Lung (tissue), 12 donors: Measurements from ENCODE around the gene PRR15L. TPM values are rescaled to one million over a fixed set of nuclear protein-coding genes. Genes with fewer than 3 reads are reported as not detected.

Experiments
- ATAC-seq: fragments of 200-7000 bp; cut with Tn5 transposase; one replicate; pipeline ENCODE4 v1.9.1; 2020; ENCODE audit warnings: moderate number of reproducible peaks; ENCODE audit not compliant: insufficient read depth, low FRiP score
- DNase-seq, 3 donors: peaks; one replicate each; pipeline ENCODE4 v3.0.0-alpha.2; 2013 to 2017
- H3K27ac ChIP-seq, 2 donors: one replicate each; pipeline ENCODE4 v1.5.1; 2013; ENCODE audit warnings: mild to moderate bottlenecking in 2 of 2, moderate library complexity in 2 of 2, control low read depth in 1 of 2, inconsistent platforms in 1 of 2, low read depth in 1 of 2, low read length in 1 of 2
- H3K27me3 ChIP-seq, 3 donors: one replicate each; pipeline ENCODE4 v1.5.1; 2013; ENCODE audit warnings: low read length in 2 of 3; ENCODE audit not compliant: control insufficient read depth in 3 of 3, insufficient read depth in 3 of 3
- H3K36me3 ChIP-seq, 4 donors: one replicate each; pipeline ENCODE4 v1.5.1; 2013; ENCODE audit warnings: low read length in 4 of 4, mild to moderate bottlenecking in 1 of 4, moderate library complexity in 1 of 4; ENCODE audit not compliant: control insufficient read depth in 4 of 4, insufficient read depth in 4 of 4
- H3K4me1 ChIP-seq, 5 donors: one replicate each; pipeline ENCODE4 v1.5.1; 2013; ENCODE audit warnings: low read length in 5 of 5, mild to moderate bottlenecking in 2 of 5, moderate library complexity in 1 of 5; ENCODE audit not compliant: control insufficient read depth in 5 of 5, insufficient read depth in 5 of 5
- H3K4me3 ChIP-seq: one replicate; pipeline ENCODE4 v1.5.1; 2013; ENCODE audit warnings: mild to moderate bottlenecking, control low read depth, moderate library complexity
- H3K9ac ChIP-seq, 2 donors: one replicate each; pipeline ENCODE4 v1.5.1; 2013; ENCODE audit warnings: low read length in 2 of 2, control low read depth in 1 of 2; ENCODE audit not compliant: insufficient read depth in 1 of 2
- H3K9me3 ChIP-seq, 4 donors: one replicate each; pipeline ENCODE4 v1.5.1; 2013; ENCODE audit warnings: low read length in 3 of 4, mild to moderate bottlenecking in 1 of 4, moderate library complexity in 1 of 4; ENCODE audit not compliant: control insufficient read depth in 4 of 4, insufficient read depth in 3 of 4
- WGBS, 2 donors: extraction: QIAGEN DNeasy Blood & Tissue Kit; methylation state at CpG; one replicate each; pipeline ENCODE4 v1.1.7; 2013; 5-methylcytosine and 5-hydroxymethylcytosine counted together
- polyA plus RNA-seq, 2 donors: library from polyadenylated mRNA; stranded (reverse); fragments of 200-250 nt; gene quantifications; one replicate each; pipeline ENCODE4 v1.2.1, GENCODE V29; 2013
- total RNA-seq, 2 donors: library from RNA; depleted of rRNA in 1 of 2; stranded (reverse); fragments of >200 nt in 1 of 2; gene quantifications; one replicate each; pipeline ENCODE4 v1.2.1, GENCODE V29; 2014 to 2021
- TF ChIP-seq, protein P1 (sequence below): IDR thresholded peaks from 2 replicates; pipeline ENCODE4 v1.5.1; 2012; ENCODE audit warnings: mild to moderate bottlenecking; ENCODE audit errors: control extremely low read depth, extremely low read depth
- donor health status: control.
- donor health status: control.
- donor health status: Bipolar disorder and iron deficiency.
- donor health status: healthy.
- donor health status: DM: yes; HTN: yes; CAD: no.

The PRR15L gene
- total and polyA plus RNA-seq, 4 donors: 59.5 to 98.5 (median 75.5) TPM

DNA sequence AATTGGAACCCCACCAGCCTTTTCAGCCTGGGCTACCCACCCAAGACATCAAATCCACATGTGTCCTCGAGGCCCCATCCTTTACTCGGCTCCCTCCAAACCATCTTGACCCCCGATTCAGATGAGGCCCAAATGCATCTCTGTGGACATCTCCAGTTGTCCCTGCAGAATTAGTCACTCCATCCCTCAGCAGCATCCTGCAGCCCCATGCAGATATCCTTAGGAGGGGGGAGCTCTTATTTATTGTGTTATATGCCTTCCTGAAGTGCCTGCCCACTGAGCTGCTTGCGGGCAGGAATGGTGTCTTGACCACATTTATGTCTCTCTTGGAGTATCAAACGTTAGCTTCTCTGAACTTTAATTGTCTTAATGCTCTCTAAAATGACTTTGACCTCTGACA, 28.8 kb upstream of the PRR15L start:
- H3K4me1 ChIP-seq: peaks cover 0 to 11% (median 5%) of the 10 kb centered on the region in 5 donors
- TF ChIP-seq, protein P1, sequence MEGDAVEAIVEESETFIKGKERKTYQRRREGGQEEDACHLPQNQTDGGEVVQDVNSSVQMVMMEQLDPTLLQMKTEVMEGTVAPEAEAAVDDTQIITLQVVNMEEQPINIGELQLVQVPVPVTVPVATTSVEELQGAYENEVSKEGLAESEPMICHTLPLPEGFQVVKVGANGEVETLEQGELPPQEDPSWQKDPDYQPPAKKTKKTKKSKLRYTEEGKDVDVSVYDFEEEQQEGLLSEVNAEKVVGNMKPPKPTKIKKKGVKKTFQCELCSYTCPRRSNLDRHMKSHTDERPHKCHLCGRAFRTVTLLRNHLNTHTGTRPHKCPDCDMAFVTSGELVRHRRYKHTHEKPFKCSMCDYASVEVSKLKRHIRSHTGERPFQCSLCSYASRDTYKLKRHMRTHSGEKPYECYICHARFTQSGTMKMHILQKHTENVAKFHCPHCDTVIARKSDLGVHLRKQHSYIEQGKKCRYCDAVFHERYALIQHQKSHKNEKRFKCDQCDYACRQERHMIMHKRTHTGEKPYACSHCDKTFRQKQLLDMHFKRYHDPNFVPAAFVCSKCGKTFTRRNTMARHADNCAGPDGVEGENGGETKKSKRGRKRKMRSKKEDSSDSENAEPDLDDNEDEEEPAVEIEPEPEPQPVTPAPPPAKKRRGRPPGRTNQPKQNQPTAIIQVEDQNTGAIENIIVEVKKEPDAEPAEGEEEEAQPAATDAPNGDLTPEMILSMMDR: no peak
- no peak overlapping the region for H3K27ac ChIP-seq
- peaks cover 0 to 14% (median 6%) of the 10 kb centered on the region in 4 donors for H3K36me3 ChIP-seq
- H3K27me3 ChIP-seq: no peaks in the 10 kb centered on the region
- WGBS, 2 donors: 86 to 89% methylated on average over 5 of the region's 5 CpGs
- no peak overlapping the region for H3K4me3 ChIP-seq
- H3K9ac ChIP-seq: no peak overlapping the region
- DNase-seq: no peak
- no peaks in the 10 kb centered on the region for H3K9me3 ChIP-seq
- no peak for ATAC-seq

GRCh38 chr17:47983492-47984223, 26.0 kb upstream of the PRR15L start:
- ATAC-seq: no peak
- WGBS, 2 donors: 68 to 73% methylated on average over 11 of the region's 11 CpGs
- DNase-seq: no peak
- H3K9me3 ChIP-seq: no peaks in the 10 kb centered on the region
- peaks cover 0 to 36% (median 26%) of the 10 kb centered on the region in 4 donors for H3K36me3 ChIP-seq
- H3K9ac ChIP-seq: no peak overlapping the region
- TF ChIP-seq, protein P1: no peak
- H3K4me3 ChIP-seq: no peak overlapping the region
- peak overlapping the region in 1 of 2 donors; percentile 38 for H3K27ac ChIP-seq
- H3K27me3 ChIP-seq: no peaks in the 10 kb centered on the region
- H3K4me1 ChIP-seq: peaks cover 0 to 11% (median 4%) of the 10 kb centered on the region in 5 donors

DNA sequence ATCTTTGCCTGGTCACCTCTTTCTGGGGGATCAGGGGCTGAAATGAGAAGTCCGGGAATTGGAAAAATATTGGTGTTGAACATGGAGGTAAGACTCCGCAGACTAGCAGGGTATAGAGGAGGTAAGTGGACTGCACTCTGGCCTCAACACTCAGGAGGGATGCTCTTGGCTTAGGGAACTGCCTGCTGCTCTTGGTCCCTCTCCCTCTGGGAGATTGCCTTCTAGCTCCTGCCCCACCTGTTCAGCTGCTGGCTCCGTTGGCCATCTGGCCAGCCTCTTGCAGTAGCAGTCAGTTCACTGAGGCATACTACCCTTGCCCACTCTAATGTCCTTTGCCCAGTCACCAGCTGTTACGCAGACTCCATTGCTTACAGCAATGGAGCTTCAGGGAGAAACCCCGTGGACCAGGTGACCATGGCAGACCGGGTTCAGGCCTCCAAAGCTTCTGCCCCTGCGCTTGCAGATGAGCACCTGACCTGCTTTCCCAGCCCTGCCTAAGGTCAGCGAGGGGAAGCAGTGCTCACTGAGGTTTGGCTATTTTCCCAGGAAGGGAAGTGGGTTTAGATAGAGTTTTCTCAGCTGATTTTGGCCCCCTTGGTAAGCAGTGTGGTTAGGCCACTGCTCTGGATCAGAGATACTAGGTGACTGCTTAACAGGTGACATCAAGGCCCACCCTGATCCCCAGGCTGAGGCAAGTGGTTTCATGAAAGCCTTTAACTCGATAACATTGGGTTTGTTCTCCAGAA, 25.1 kb upstream of the PRR15L start:
- WGBS, 2 donors: 62 to 79% methylated on average over 9 of the region's 9 CpGs
- H3K9me3 ChIP-seq: no peaks in the 10 kb centered on the region
- H3K4me1 ChIP-seq: peaks cover 0 to 9% (median 3%) of the 10 kb centered on the region in 5 donors
- no peak overlapping the region for H3K27ac ChIP-seq
- H3K4me3 ChIP-seq: no peak overlapping the region
- no peak overlapping the region for H3K9ac ChIP-seq
- TF ChIP-seq, protein P1: no peak
- no peak for DNase-seq
- peaks cover under 1 to 38% (median 30%) of the 10 kb centered on the region in 4 donors for H3K36me3 ChIP-seq
- no peaks in the 10 kb centered on the region for H3K27me3 ChIP-seq
- ATAC-seq: no peak
